ENCODE results near the gene PREP.
"Not testable (repeated sequence)": the region's sequence is repeated elsewhere in the genome, so short reads cannot be mapped to it uniquely, and the experiment has no call there.

Gene PREP

GRCh38 chr6:105402939-105403935 lies at the start of gene PREP:
Gene PREP, minus strand, starts transcription at chr6:105403082. Its CDS starts 191 bp downstream, at chr6:105402891.
- peak; percentile 83 for DNase-seq

DNA sequence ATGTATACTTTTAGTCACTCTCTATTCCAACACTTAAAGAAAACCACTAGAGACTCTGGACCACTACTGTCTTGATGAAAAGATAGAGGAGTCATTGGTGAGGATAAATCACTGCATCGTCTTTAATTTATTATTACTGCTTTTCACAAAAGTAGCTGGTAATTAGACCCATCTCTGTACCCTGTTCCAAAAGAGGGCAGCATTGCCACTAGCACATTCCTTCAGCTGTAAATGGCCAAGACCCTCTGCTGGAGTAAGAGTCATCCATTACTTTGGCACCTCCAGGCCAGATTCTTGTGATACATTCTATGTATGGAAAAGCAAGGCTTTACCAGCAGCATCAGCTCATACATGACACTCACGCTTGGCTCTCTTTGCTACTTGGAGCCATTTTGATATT lies 49.5 kb upstream of the PREP start:
- no peak for DNase-seq

- no peak for DNase-seq
Measured at GRCh38 chr6:105449756-105450390, 47.0 kb upstream of the PREP start.

- DNase-seq, result no peak
Measured at GRCh38 chr6:105445481-105445880, 42.6 kb upstream of the PREP start.

DNA sequence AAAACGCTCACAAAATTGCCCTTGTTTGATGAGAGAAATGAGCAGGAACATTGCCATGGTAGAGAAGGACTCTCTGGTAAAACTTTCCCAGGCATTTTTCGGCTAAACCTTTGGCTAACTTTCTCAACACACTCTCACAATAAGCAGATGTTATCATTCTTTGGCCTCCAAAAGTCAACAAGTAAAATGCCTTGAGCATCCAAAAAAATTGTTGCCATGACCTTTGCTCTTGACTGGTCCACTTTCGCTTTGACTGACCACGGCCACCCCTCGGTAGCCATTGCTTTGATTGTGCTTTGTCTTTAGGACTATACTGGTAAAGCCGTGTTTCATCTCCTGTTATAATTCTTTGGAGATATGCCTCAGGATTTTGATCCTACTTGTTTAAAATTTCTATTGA lies 41.1 kb upstream of the PREP start:
- no peak for DNase-seq

GRCh38 chr6:105442369-105442768 lies 39.5 kb upstream of the PREP start:
- DNase-seq, result no peak

DNA sequence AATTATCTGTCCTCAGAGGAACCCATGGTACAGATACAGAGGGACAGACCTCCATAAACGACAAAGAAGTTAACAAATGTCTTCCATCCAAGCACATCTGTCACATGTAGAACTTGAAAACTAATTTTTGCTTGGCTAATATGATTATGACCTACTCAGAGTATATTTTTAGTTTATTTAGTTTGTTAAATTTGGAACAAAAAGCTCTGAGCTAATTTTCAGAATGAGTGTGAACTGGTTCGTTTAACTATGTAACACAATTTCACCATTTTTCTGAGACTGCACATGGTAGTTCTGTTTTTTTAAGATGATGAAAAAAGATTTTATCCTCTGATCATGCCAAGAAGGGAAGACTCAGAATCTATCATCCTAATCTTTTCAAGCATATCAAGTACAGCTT lies 34.4 kb upstream of the PREP start:
- DNase-seq, result no peak

DNA sequence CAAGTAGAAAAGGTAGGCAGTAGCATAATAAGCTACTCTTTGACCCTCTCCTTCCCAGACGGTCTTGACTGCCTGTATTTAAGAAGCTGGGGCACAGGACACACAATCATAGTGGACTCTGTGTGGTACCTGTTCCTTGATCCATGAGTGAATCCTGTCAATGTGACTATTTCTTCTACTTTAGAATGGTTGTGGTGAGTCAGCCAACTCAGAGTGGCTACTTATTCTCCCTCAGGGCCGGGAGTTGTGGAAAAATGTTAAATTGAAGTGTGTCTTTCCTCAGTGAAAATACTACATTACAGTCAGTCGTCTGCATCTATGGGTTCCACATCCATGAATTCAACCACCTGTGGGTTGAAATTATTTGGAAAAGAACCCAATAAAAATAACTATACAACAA lies 30.8 kb upstream of the PREP start:
- DNase-seq, result no peak

- DNase-seq, result no peak
Measured at GRCh38 chr6:105432797-105433196, 29.9 kb upstream of the PREP start.

- DNase-seq, result peak; percentile 64
Measured at GRCh38 chr6:105431226-105431625, 28.3 kb upstream of the PREP start.

DNA sequence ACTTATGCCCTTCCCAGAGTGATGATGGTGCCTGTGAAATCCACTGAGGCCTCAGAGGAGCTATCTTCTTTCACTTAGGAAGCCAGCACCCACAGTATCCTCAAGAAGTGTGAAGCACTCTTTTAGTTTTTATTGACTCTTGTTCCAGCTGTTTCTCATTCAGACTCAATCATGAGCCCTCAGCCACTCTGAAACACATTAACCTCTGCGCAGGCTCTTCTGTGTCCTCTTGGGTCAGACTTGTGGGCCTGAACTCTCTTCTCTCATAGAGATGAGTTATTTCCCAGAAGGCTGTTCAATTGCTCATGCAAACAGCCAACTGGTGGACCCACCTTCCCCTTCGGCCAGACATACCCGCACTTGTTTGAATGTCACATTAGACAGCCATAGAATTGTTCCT lies 27.8 kb upstream of the PREP start:
- DNase-seq, result no peak

DNA sequence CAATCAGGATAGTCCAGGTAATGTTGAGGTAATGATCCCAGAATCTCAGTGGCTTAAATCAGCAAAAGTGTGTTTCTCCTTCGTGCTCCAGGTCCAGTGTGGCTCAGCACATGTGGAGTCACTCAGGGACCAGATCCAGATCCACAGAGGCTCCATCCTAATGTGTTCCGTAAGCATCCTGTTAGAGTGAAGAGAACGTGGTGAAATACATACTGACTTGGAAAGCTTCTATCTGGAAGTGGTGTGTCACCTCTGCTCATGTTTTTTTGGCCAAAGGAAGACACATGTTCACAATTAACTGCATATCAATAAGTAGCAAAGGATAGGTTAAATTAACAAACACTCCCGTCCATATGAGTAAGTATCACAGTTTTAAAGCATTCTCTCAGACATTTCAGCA lies 26.8 kb upstream of the PREP start:
- DNase-seq, result no peak

GRCh38 chr6:105428342-105428957 lies 25.6 kb upstream of the PREP start:
- no peak for DNase-seq

GRCh38 chr6:105424175-105424783 lies 21.4 kb upstream of the PREP start:
- peak; percentile 68 for DNase-seq

GRCh38 chr6:105416971-105417370 lies 14.1 kb upstream of the PREP start:
- DNase-seq, result not testable (repeated sequence)

- no peak for DNase-seq
Measured at GRCh38 chr6:105409734-105410133, 6.9 kb upstream of the PREP start.

GRCh38 chr6:105402090-105402938 lies 568 bp downstream of the PREP start:
- peak; percentile 54 for DNase-seq

- DNase-seq, result no peak
Measured at GRCh38 chr6:105401247-105402089, 1.4 kb downstream of the PREP start.

DNA sequence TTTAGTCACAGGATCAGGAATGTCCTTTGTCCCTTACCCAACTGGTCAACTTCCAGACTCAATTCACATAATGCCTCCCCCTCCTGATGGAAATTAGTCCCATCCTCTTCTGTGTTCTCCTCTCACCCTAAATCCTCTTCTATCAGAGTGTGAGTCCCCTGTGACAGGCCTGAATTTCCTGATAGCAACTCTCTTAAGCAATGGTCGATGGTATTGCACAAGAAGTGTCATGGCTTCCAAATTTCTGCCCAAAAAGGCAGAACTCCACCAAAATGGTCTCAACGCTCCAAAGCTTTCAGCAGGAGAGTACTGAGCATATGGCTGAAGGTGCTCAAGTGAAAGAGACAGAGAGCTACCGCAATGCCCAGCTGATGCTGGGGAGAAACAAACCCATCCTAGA lies 2.4 kb downstream of the PREP start:
- no peak for DNase-seq

- no peak for DNase-seq
Measured at GRCh38 chr6:105398859-105399258, 4.0 kb downstream of the PREP start.

GRCh38 chr6:105397987-105398386 lies 4.9 kb downstream of the PREP start:
- peak; percentile 20 for DNase-seq
